OCI-LY3 (cell line): ENCODE measurements around the gene COMMD3.

Experiments
- EZH2phosphoT487 ChIP-seq: fragments of 200-600 bp; shearing (Covaris generic); IDR thresholded peaks from 2 replicates; pipeline ENCODE4 v1.6.1; 2018; ENCODE audit warnings: antibody characterized with exemption, mixed run types, low read depth
- TF ChIP-seq, protein P1 (sequence below): fragments of 200-600, 300-600 bp; sonication (generic); IDR thresholded peaks from 2 replicates; pipeline ENCODE4 v1.5.1; 2014; ENCODE audit warnings: antibody characterized with exemption, low read length, low read depth

DNA sequence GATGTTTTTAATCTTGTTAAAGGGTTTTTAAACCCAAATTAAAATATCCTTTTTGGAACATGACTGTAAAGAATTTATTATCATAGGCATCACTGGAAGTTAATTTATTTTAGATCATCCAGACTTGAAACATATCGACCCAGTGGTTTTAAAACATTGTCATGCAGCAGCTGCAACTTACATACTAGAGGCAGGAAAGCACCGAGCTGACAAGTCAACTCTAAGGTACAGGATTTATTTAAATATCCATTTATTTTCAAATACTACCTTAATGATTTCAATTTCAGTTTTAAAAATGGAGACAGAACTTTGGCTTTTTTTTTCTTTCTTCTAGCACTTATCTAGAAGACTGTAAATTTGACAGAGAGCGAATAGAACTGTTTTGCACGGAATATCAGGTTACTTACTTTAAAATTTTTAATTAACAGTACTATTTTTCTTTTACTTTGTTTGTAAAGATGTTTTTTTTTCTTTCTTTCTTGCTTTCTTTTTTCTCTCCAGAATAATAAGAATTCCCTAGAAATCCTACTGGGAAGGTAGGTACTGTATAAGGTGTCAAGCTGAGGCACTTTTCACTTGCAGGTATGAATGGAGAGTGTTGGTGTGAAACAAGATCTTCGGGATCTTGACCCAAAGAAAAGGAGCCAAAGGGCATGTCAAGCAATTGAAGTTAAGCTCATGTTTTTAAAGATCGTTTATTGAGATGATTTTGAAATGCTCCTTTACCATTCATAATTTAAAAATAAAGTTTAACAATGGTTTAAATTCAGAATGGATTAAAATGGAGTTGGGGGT lies 1.8 kb downstream of the COMMD3 start:
- TF ChIP-seq, protein P1, sequence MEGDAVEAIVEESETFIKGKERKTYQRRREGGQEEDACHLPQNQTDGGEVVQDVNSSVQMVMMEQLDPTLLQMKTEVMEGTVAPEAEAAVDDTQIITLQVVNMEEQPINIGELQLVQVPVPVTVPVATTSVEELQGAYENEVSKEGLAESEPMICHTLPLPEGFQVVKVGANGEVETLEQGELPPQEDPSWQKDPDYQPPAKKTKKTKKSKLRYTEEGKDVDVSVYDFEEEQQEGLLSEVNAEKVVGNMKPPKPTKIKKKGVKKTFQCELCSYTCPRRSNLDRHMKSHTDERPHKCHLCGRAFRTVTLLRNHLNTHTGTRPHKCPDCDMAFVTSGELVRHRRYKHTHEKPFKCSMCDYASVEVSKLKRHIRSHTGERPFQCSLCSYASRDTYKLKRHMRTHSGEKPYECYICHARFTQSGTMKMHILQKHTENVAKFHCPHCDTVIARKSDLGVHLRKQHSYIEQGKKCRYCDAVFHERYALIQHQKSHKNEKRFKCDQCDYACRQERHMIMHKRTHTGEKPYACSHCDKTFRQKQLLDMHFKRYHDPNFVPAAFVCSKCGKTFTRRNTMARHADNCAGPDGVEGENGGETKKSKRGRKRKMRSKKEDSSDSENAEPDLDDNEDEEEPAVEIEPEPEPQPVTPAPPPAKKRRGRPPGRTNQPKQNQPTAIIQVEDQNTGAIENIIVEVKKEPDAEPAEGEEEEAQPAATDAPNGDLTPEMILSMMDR, result no peak
- TF ChIP-seq EZH2phosphoT487, result no peak
